D721Med (cell line): ENCODE measurements around the gene KMT2C.
"Not testable (repeated sequence)": the region's sequence is repeated elsewhere in the genome, so short reads cannot be mapped to it uniquely, and the experiment has no call there.

Source experiments
- DNase-seq: peaks from one replicate; pipeline ENCODE4 v3.0.0; 2011; ENCODE audit warnings: low spot score; ENCODE audit not compliant: insufficient read length
- FAIRE-seq: peaks from 2 replicates; lab custom pipeline; 2011; peaks lifted over from hg19 to GRCh38; lab: Jason Lieb, UNC
- CTCF ChIP-seq: IDR thresholded peaks from 2 replicates; pipeline ENCODE4 v1.5.1; 2012; ENCODE audit warnings: mild to moderate bottlenecking, control low read depth; ENCODE audit not compliant: insufficient read depth; ENCODE audit errors: missing control alignments

KMT2C gene

GRCh38 chr7:152236306-152236705 lies 199.5 kb downstream of the KMT2C start:
- FAIRE-seq, DNase-seq: not testable (repeated sequence)

GRCh38 chr7:152234421-152234820 lies 201.4 kb downstream of the KMT2C start:
- not testable (repeated sequence) for DNase-seq, FAIRE-seq

- DNase-seq (no peak), FAIRE-seq (no peak)
- TF ChIP-seq CTCF = no peak
These were observed 204.7 kb downstream of the KMT2C start for GRCh38 chr7:152231089-152231488.

- DNase-seq, FAIRE-seq: not testable (repeated sequence)
These were observed 216.2 kb downstream of the KMT2C start for GRCh38 chr7:152219556-152219955.

GRCh38 chr7:152208766-152209165 lies 227.0 kb downstream of the KMT2C start:
- FAIRE-seq, DNase-seq: not testable (repeated sequence)

- not testable (repeated sequence) for DNase-seq, FAIRE-seq
These were observed 231.4 kb downstream of the KMT2C start for GRCh38 chr7:152204417-152204816.

- no peak for FAIRE-seq
- no peak for TF ChIP-seq CTCF
- DNase-seq = no peak
These were observed 232.7 kb downstream of the KMT2C start for GRCh38 chr7:152203095-152203494.

GRCh38 chr7:152202056-152202455 lies 233.7 kb downstream of the KMT2C start:
- FAIRE-seq = no peak
- no peak for TF ChIP-seq CTCF

GRCh38 chr7:152200395-152200794 lies 235.4 kb downstream of the KMT2C start:
- FAIRE-seq (no peak), DNase-seq (no peak)
- TF ChIP-seq CTCF = no peak

More at GRCh38 chr7:152202056-152202455, 233.7 kb downstream of the KMT2C start:
- DNase-seq = no peak

GRCh38 chr7:152196391-152196790 lies 239.4 kb downstream of the KMT2C start:
- DNase-seq (no peak), FAIRE-seq (no peak)
- no peak for TF ChIP-seq CTCF
